Endometrial microvascular endothelial cells (primary cell): ENCODE data around the gene CSN2. TPM values are rescaled to one million over a fixed set of nuclear protein-coding genes. Genes with fewer than 3 reads are reported as not detected.
"Not testable (repeated sequence)": the region's sequence is repeated elsewhere in the genome, so short reads cannot be mapped to it uniquely, and the experiment has no call there.

Experiments used
- in situ Hi-C: cut with HindIII; loops from 2 replicates; pipeline ENCODE4 v1.10.0; 2017; ENCODE audit warnings: low sequenced_read_pairs, low pct_unique_long_range_greater_than_20kb; ENCODE audit errors: inconsistent ontology term
- total RNA-seq: library from RNA; depleted of rRNA; stranded (reverse); fragments of >200 nt; gene quantifications from one replicate; pipeline ENCODE4 v1.2.3, GENCODE V29; 2015; ENCODE audit errors: inconsistent ontology term

CSN2 gene
- total RNA-seq = not detected

GRCh38 chr4:69965628-69966027 lies at the start of gene CSN2:
TSS of gene CSN2 (minus strand) at chr4:69965728. CDS start at chr4:69960995, 4,733 bp downstream.
- in situ Hi-C loops = no loop called here

DNA sequence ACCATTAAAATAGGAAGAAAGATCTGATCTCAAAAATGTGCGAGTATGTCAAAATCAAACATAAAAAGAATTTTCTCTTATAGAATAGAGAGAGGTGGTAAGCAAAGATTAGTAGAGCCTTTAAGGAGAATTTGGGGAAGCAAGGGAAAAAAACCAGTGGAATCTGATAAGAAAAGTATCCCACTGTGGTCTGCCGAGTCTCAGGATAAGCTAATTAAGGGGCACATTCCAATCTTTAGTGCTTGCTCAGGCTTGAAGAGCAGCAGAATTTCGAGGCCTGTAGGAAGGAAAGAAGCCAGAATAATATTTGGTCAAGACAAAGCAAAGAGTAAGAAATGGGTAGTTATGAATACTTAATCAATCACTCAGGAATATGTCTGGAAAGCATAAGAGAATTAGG lies 43.2 kb upstream of the CSN2 start:
- in situ Hi-C loops = no loop called here

DNA sequence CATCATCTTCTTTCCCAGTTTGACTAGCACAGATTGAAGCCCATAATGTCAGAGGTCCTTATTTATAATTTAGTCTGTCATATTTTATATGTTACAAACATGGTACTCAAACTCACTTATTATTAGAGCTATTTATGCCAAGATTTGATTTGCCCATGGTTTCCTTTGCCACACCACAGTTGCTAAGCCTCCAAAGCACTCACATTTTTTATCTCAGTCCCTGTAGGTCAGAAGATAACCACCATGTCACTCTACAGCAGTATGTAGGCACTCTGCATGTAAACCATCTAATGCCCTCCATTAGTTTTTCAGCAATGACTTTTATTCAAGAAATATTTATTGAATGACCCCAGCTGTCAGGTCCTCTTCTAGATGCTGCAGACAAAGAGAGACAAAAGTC lies 37.0 kb upstream of the CSN2 start:
- in situ Hi-C loops = no loop called here

DNA sequence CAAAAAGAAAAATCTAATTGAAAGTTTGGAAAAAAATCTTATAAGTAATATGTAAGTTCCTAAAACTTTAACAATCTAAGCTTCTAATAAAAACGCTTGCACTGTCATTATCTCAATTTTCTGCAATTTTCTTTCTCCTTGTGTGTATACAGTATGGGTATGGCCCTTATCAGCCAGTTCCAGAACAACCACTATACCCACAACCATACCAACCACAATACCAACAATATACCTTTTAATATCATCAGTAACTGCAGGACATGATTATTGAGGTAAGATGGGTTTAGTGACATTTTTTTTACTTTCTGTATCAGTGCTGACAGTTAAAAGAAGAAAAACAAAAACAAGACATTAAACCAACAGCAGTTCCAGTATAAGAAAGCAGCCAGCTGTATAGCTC lies 35.2 kb upstream of the CSN2 start:
- in situ Hi-C loops = no loop called here

- in situ Hi-C loops = no loop called here
Observed at GRCh38 chr4:69999420-69999819, 33.9 kb upstream of the CSN2 start.

GRCh38 chr4:69995526-69996016 lies 30.0 kb upstream of the CSN2 start, which contains the start of gene STATH:
TSS of gene STATH (plus strand) at chr4:69995966. CDS start at chr4:69998438, 2,472 bp downstream.
- in situ Hi-C loops = no loop called here

DNA sequence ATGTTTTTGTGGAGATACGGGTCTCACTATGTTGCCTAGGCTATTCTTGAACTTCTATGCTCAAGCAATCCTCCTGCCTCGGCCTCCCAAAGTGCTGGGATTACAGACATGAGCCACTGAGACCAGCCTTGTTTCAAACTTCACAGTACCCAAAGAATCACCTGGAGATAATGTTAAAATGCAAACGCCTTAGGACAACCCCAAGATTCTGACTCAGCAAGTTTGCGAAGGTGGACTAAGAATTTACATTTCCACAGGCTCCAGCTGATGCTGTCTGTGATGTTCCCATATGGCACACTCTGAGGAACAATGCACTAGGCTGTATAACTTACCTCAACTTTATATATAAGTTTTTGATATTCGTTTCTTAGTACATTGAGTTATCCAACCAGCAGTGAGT lies 29.3 kb upstream of the CSN2 start:
- in situ Hi-C loops = no loop called here

DNA sequence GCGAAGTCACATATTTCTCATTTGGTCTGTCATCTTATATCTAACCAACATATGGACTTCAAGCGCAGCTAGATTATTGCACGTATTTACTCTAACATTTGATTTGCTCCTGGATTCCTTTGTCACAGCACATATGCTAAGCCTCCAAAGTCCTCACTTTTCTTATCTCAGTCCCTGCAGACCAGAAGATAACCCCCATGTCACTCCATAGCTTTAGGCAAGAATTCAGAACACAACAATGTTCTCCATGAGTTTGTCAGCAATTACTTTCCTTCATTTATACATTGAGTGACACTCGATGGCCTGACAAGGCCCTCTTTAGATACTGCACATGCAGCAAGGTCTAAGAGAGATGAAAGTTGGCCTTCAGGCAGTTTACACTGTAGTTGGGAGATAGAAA lies 25.5 kb upstream of the CSN2 start:
- in situ Hi-C loops = no loop called here

GRCh38 chr4:69986663-69987062 lies 21.1 kb upstream of the CSN2 start:
- in situ Hi-C loops = no loop called here

DNA sequence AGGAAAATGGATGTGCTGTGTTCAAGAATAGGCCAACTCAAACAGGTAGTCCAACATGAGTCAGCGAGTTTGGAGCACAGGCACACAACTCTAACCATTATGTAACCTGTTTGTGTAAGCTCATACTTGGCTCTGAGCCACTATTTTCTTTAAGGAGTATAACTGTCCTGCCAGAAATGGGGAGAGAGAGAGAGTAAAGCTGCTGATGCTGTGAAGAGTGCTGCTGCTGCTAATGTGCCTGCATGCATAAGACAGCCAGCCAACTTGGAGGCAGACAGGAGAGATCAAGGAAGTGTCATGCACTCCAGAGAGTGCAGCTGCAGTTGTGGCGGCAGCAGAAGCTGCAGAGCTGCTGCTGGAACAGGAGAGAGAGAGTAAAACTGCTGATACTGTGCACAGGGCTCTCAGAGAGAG lies 18.5 kb upstream of the CSN2 start:
- in situ Hi-C loops = no loop called here

DNA sequence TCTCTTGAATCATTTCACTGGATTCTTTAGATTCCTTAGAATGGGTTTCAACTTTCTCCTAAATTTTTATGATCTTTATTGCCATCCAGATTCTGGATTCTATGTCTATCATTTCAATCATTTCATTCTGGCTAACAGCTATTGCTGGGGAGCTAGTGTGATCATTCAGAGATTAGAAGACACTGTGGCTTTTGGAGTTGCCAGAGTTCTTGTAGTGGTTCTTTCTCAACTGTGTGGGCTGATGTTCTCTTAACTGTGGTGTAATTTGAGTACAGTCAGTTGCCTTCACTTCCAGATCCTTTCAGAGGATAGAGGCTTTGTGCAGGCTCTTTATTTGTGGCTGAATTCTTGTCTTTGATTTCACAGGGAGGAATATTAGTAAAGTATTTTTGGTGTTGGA lies 12.1 kb upstream of the CSN2 start:
- in situ Hi-C loops = no loop called here

DNA sequence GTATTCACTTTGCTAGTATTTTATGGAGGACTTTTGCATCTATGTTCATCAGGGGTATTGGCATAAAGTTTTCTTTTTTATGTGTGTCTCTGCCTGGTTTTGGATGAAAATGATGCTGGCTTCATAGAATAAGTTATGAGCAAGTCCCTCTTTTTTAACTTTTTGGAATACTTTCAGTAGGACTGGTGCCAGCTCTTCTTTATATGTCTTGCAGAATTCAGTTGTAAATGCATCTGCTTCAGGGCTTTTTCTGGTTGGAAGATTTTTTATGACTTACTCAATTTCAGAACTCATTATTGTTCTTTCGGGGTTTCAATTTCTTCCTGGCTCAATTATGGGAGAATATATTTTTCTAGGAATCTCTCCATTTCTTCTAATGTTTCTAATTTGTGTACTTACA lies 9.1 kb upstream of the CSN2 start:
- in situ Hi-C loops = no loop called here

GRCh38 chr4:69970071-69970470 lies 4.5 kb upstream of the CSN2 start:
- in situ Hi-C loops = no loop called here

GRCh38 chr4:69957209-69957608 lies 8.3 kb downstream of the CSN2 start:
- in situ Hi-C loops = no loop called here

- in situ Hi-C loops = no loop called here
Observed at GRCh38 chr4:69951602-69952001, 13.9 kb downstream of the CSN2 start.

DNA sequence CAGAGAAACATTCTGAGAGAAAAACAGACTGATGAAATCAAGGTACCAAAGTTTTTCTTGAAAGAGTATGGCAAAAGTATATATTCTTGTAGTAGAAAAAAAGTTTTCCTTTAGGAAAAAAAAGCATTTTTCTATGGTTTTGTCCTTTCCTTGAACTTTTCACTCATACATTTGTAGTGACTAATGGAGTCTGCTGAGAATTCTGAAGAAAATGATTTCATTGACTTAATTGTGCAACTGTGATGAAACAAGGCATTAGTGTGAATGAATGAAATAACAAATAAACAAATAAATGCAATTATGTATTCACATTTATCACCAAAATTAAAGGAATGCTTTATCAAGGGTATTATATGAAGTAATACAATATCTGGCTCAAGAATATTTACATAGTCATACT lies 29.0 kb downstream of the CSN2 start:
- in situ Hi-C loops = no loop called here

DNA sequence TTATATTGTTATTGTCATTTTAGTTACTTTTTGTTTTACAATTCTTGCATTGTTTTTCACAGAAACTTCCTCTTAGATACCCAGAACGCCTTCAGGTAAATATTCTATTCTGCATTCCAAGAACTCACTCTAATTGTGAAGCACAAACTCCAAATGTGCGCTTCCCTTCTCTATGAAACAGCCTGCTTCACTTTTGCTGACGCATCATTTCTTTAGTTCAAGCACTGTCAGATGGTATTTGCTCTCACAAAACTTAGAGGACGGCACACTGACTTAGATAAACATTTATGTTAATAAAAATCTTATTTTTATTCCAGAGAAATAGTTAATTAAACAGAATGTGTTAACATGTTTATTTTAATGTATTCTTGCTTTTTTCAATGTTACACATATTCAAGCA lies 31.4 kb downstream of the CSN2 start:
- in situ Hi-C loops = no loop called here

- in situ Hi-C loops = no loop called here
Observed at GRCh38 chr4:69930768-69931167, 34.8 kb downstream of the CSN2 start, which contains the start of gene CSN1S1. TSS of gene CSN1S1 (plus strand) at chr4:69931068. CDS start at chr4:69932556, 1,488 bp downstream.

GRCh38 chr4:69923782-69924410 lies 41.6 kb downstream of the CSN2 start:
- in situ Hi-C loops = not testable (repeated sequence)

GRCh38 chr4:69920874-69921273 lies 44.7 kb downstream of the CSN2 start:
- in situ Hi-C loops = no loop called here
